ENCODE data around the gene IGHMBP2. TPM values are rescaled to one million over a fixed set of nuclear protein-coding genes. Genes with fewer than 3 reads are reported as not detected.

Gene IGHMBP2
- total RNA-seq, 2 donors from 2014 or later, result 24.7 to 40.8 TPM

- Histone ChIP-seq H3K36me3 (peaks cover 2% of the 10 kb centered on the region), H3K9me3 (peaks cover 10% of the 10 kb centered on the region), H3K27ac (peak overlapping the region; percentile 78 to 87), H3K27me3 (replicated peaks; ENCODE audit: insufficient read depth) (no peaks in the 10 kb centered on the region), H3K4me3 (peak overlapping the region; percentile 35), H3K4me1 (ENCODE audit: control insufficient read depth in 1 of 2, low read depth in 2 of 2) (peaks cover 31 to 44% of the 10 kb centered on the region in 2 donors)
- no peak for ATAC-seq (ENCODE audit: insufficient number of reproducible peaks, low FRiP score, low read depth)
- TF ChIP-seq CTCF (IDR thresholded peaks at IDR 0.05), result no peak
- DNase-seq (ENCODE audit: low spot score), result no peak
These were observed 19.9 kb downstream of the IGHMBP2 start for GRCh38 chr11:68923614-68924013.

- DNase-seq (ENCODE audit: low spot score) (no peak), ATAC-seq (ENCODE audit: insufficient number of reproducible peaks, low FRiP score, low read depth) (peak; percentile 59)
- Histone ChIP-seq H3K4me3 (peak overlapping the region; percentile 35), H3K4me1 (ENCODE audit: control insufficient read depth in 1 of 2, low read depth in 2 of 2) (peaks cover 31 to 49% of the 10 kb centered on the region in 2 donors), H3K27ac (peak overlapping the region; percentile 78 to 87), H3K9me3 (peaks cover 10% of the 10 kb centered on the region), H3K27me3 (replicated peaks; ENCODE audit: insufficient read depth) (no peaks in the 10 kb centered on the region), H3K36me3 (peaks cover 8% of the 10 kb centered on the region)
- no peak for TF ChIP-seq CTCF (IDR thresholded peaks at IDR 0.05)
These were observed 20.6 kb downstream of the IGHMBP2 start for GRCh38 chr11:68924073-68924925.

DNA sequence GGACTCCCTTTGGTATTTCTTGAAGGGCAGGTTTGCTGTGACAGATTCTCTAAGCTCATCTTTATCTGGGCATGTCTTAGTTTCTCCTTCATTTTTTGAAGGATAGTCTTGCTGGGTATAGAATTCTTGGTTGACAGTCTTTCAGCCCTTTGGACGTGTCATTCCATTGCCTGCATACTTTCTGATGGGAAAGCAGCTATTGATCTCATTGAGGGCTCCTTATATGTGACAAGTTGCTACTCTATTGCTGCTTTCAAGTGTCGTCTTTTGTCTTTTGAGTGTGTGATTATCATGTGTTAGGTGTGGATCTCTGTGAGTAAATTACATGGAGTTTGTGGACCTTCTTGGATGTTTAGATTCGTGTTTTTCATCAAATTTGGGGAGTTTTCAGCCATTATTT, 21.9 kb downstream of the IGHMBP2 start:
- Histone ChIP-seq H3K27me3 (replicated peaks; ENCODE audit: insufficient read depth) (no peaks in the 10 kb centered on the region), H3K27ac (peak overlapping the region in 1 of 2 donors; percentile 5), H3K36me3 (peaks cover 18% of the 10 kb centered on the region), H3K4me3 (no peak overlapping the region), H3K4me1 (ENCODE audit: control insufficient read depth in 1 of 2, low read depth in 2 of 2) (peaks cover 31 to 49% of the 10 kb centered on the region in 2 donors), H3K9me3 (peaks cover 10% of the 10 kb centered on the region)
- DNase-seq (ENCODE audit: low spot score), result no peak
- no peak for TF ChIP-seq CTCF (IDR thresholded peaks at IDR 0.05)
- ATAC-seq (ENCODE audit: insufficient number of reproducible peaks, low FRiP score, low read depth), result no peak

DNA sequence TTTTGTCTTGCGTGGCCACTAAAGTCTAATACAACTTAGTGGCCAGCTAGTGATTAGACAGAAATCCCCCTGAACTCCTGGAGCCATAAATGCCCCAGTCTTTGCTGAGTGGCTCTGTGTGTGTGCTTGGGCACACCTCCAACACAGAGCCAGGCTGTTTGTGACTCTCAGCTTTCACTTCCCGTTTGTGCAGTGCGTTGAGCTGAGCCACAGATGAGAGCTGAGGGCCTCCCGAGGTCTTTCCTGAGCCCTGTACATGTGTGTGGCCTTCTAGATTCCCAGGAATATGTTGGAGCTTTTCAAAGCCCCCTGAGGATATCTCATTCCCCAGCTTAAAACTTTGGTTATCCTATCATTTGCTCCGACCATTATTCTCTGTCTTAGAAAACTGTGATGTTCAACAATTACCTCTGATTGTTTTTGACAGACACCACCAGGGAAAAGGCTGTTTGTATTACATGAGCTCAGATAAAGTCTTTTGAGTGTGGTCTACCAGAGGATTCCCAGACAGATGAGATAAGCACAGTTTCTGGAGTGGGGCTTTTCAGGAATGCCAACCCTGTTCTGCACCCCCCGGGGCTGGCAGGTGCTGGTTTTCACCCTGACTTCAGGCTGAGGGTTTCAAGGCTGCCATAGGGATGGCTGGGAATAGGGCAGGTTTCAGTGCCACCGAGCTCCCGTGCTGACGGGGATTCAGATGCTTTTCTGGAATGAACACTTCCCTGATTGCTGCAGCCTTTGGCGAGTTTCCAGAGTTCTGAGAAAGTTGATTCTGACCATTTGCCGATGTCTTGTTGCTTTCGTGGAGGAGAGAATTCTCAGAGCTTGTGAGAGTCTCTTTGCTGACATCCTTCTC, 23.8 kb downstream of the IGHMBP2 start:
- no peak for ATAC-seq (ENCODE audit: insufficient number of reproducible peaks, low FRiP score, low read depth)
- Histone ChIP-seq H3K9me3 (peaks cover 10% of the 10 kb centered on the region), H3K4me3 (peak overlapping the region; percentile 30), H3K27ac (peak overlapping the region; percentile 50 to 52), H3K36me3 (peaks cover 23% of the 10 kb centered on the region), H3K27me3 (replicated peaks; ENCODE audit: insufficient read depth) (no peaks in the 10 kb centered on the region), H3K4me1 (ENCODE audit: control insufficient read depth in 1 of 2, low read depth in 2 of 2) (peaks cover 31 to 49% of the 10 kb centered on the region in 2 donors)
- TF ChIP-seq CTCF (IDR thresholded peaks at IDR 0.05), result no peak
- no peak for DNase-seq (ENCODE audit: low spot score)

Measured in thoracic aorta (tissue), 2 donors.